Neural cell (in vitro differentiated cells): ENCODE measurements around the gene OTUD3. TPM values are rescaled to one million over a fixed set of nuclear protein-coding genes. Genes with fewer than 3 reads are reported as not detected.

ENCODE experiments used
- H2AFZ ChIP-seq: fragments of 200-600, 300-800 bp; sonication (generic), shearing (Covaris generic); 2 replicates; pipeline ENCODE4 v1.6.0; 2014; ENCODE audit warnings: low read depth, mild to moderate bottlenecking, antibody characterized with exemption, low read length, moderate library complexity
- H3F3A ChIP-seq: fragments of 200-600 bp; shearing (Covaris generic); 2 replicates; pipeline ENCODE4 v1.6.1; 2016; ENCODE audit warnings: mild to moderate bottlenecking, moderate library complexity, mixed read lengths, antibody characterized with exemption, low read length; ENCODE audit not compliant: insufficient read depth, poor library complexity, severe bottlenecking
- H3K27ac ChIP-seq: fragments of 200-600, 300-800 bp; sonication (generic), shearing (Covaris generic); 2 replicates; pipeline ENCODE4 v1.5.1; 2014; ENCODE audit warnings: mild to moderate bottlenecking, low read length, moderate library complexity
- H3K27me3 ChIP-seq: fragments of 300-800, 200-600 bp; sonication (generic), shearing (Covaris generic); 2 replicates; pipeline ENCODE4 v1.6.0; 2014; ENCODE audit warnings: mild to moderate bottlenecking, low read depth, low read length, moderate library complexity; ENCODE audit not compliant: insufficient read depth
- H3K36me3 ChIP-seq: fragments of 300-800, 200-600 bp; sonication (generic), shearing (Covaris generic); 2 replicates; pipeline ENCODE4 v1.5.1; 2014; ENCODE audit warnings: mild to moderate bottlenecking, antibody characterized with exemption, low read length, moderate library complexity; ENCODE audit not compliant: insufficient read depth
- H3K4me2 ChIP-seq: fragments of 300-800, 200-600 bp; sonication (generic), shearing (Covaris generic); 2 replicates; pipeline ENCODE4 v1.6.0; 2014; ENCODE audit warnings: mild to moderate bottlenecking, low read length
- H3K4me3 ChIP-seq: fragments of 300-800, 200-600 bp; sonication (generic), shearing (Covaris generic); 2 replicates; pipeline ENCODE4 v1.5.1; 2014; ENCODE audit warnings: mild to moderate bottlenecking, low read length, moderate library complexity
- H3K79me2 ChIP-seq: fragments of 200-600 bp; shearing (Covaris generic); replicated peaks from 2 replicates; pipeline ENCODE4 v1.6.0; 2014; ENCODE audit warnings: mild to moderate bottlenecking, low read length, moderate library complexity; ENCODE audit not compliant: insufficient read depth
- H3K9ac ChIP-seq: fragments of 300-800, 200-600 bp; sonication (generic), shearing (Covaris generic); 2 replicates; pipeline ENCODE4 v1.6.1; 2016; ENCODE audit warnings: mild to moderate bottlenecking, low read length, mixed read lengths
- H3K9me2 ChIP-seq: fragments of 200-600 bp; shearing (Covaris generic); 2 replicates; pipeline ENCODE4 v1.6.1; 2016; ENCODE audit warnings: mild to moderate bottlenecking, low read length, mixed read lengths; ENCODE audit not compliant: insufficient read depth
- H3K9me3 ChIP-seq: fragments of 200-600, 300-800 bp; sonication (generic), shearing (Covaris generic); 2 replicates; pipeline ENCODE4 v1.6.1; 2016; ENCODE audit warnings: mild to moderate bottlenecking, mixed run types, low read length, moderate library complexity, mixed read lengths
- H4K20me1 ChIP-seq: fragments of 200-600 bp; shearing (Covaris generic); 2 replicates; pipeline ENCODE4 v1.6.1; 2016; ENCODE audit warnings: mild to moderate bottlenecking, mixed run types; ENCODE audit not compliant: insufficient read depth
- CTCF ChIP-seq: fragments of 450-650 bp; IDR thresholded peaks from 2 replicates; pipeline ENCODE4 v1.5.1; 2014; ENCODE audit warnings: antibody characterized with exemption, mild to moderate bottlenecking, moderate library complexity; ENCODE audit not compliant: poor library complexity, severe bottlenecking
- EP300 ChIP-seq: fragments of 450-650 bp; conservative IDR thresholded peaks from 2 replicates; pipeline ENCODE4 v1.6.1; 2014; ENCODE audit warnings: antibody characterized with exemption, mild to moderate bottlenecking, moderate library complexity; ENCODE audit not compliant: poor library complexity, severe bottlenecking
- EZH2 ChIP-seq: fragments of 200-600, 300-800 bp; shearing (Covaris generic), sonication (generic); IDR thresholded peaks from 2 replicates; pipeline ENCODE4 v1.6.1; 2014; ENCODE audit warnings: antibody characterized with exemption, low read length, borderline replicate concordance, mild to moderate bottlenecking; ENCODE audit not compliant: insufficient read depth, poor library complexity, severe bottlenecking
- MXI1 ChIP-seq: fragments of 450-650 bp; conservative IDR thresholded peaks from 2 replicates; pipeline ENCODE4 v1.6.1; 2014; ENCODE audit warnings: antibody characterized with exemption, mild to moderate bottlenecking; ENCODE audit not compliant: poor library complexity, severe bottlenecking
- POLR2AphosphoS5 ChIP-seq: IDR thresholded peaks from 2 replicates; pipeline ENCODE4 v1.6.1; 2012
- RAD21 ChIP-seq: fragments of 450-650 bp; conservative IDR thresholded peaks from 2 replicates; pipeline ENCODE4 v1.6.1; 2014; ENCODE audit warnings: antibody characterized with exemption, mild to moderate bottlenecking, moderate library complexity
- SMC3 ChIP-seq: fragments of 450-650 bp; conservative IDR thresholded peaks from 2 replicates; pipeline ENCODE4 v1.6.1; 2014; ENCODE audit warnings: antibody characterized with exemption, mild to moderate bottlenecking, moderate library complexity; ENCODE audit not compliant: poor library complexity
- TAF1 ChIP-seq: IDR thresholded peaks from 2 replicates; pipeline ENCODE4 v1.6.1; 2012; ENCODE audit warnings: low read depth
- polyA plus RNA-seq: library from polyadenylated mRNA; depleted of rRNA; stranded (reverse); fragments of >200 nt; gene quantifications from 2 replicates; pipeline ENCODE4 v1.2.3, GENCODE V29; 2014
- TF ChIP-seq, protein P1 (sequence below): IDR thresholded peaks from 2 replicates; pipeline ENCODE4 v1.6.1; 2012; ENCODE audit warnings: borderline replicate concordance

Gene OTUD3
- polyA plus RNA-seq, 1 donor from 2014 or later, result 24.0 TPM

- no peaks in the 10 kb centered on the region for H3K9me3 ChIP-seq
- H3K36me3 ChIP-seq, result peaks cover 1% of the 10 kb centered on the region
- no peak overlapping the region for H2AFZ ChIP-seq
- no peak for TF ChIP-seq MXI1
- TF ChIP-seq EZH2, result no peak
- TF ChIP-seq, protein P1, sequence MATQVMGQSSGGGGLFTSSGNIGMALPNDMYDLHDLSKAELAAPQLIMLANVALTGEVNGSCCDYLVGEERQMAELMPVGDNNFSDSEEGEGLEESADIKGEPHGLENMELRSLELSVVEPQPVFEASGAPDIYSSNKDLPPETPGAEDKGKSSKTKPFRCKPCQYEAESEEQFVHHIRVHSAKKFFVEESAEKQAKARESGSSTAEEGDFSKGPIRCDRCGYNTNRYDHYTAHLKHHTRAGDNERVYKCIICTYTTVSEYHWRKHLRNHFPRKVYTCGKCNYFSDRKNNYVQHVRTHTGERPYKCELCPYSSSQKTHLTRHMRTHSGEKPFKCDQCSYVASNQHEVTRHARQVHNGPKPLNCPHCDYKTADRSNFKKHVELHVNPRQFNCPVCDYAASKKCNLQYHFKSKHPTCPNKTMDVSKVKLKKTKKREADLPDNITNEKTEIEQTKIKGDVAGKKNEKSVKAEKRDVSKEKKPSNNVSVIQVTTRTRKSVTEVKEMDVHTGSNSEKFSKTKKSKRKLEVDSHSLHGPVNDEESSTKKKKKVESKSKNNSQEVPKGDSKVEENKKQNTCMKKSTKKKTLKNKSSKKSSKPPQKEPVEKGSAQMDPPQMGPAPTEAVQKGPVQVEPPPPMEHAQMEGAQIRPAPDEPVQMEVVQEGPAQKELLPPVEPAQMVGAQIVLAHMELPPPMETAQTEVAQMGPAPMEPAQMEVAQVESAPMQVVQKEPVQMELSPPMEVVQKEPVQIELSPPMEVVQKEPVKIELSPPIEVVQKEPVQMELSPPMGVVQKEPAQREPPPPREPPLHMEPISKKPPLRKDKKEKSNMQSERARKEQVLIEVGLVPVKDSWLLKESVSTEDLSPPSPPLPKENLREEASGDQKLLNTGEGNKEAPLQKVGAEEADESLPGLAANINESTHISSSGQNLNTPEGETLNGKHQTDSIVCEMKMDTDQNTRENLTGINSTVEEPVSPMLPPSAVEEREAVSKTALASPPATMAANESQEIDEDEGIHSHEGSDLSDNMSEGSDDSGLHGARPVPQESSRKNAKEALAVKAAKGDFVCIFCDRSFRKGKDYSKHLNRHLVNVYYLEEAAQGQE, result no peak
- TF ChIP-seq TAF1, result no peak
- no peak for TF ChIP-seq EP300
- no peak for TF ChIP-seq SMC3
- TF ChIP-seq POLR2AphosphoS5, result no peak
- no peak for TF ChIP-seq CTCF
- no peak for TF ChIP-seq RAD21
- H3K4me2 ChIP-seq, result no peak overlapping the region
- H4K20me1 ChIP-seq, result peaks cover 1% of the 10 kb centered on the region
- no peaks in the 10 kb centered on the region for H3K9me2 ChIP-seq
- no peak overlapping the region for H3K9ac ChIP-seq
- H3F3A ChIP-seq, result no peaks in the 10 kb centered on the region
- H3K4me3 ChIP-seq, result no peak overlapping the region
- H3K79me2 ChIP-seq, result peaks cover 68% of the 10 kb centered on the region
- no peaks in the 10 kb centered on the region for H3K27me3 ChIP-seq
- no peak overlapping the region for H3K27ac ChIP-seq
These were observed 5.9 kb downstream of the OTUD3 start for GRCh38 chr1:19888112-19888511.

- H3K9me2 ChIP-seq, result no peaks in the 10 kb centered on the region
- H3K36me3 ChIP-seq, result peaks cover 14% of the 10 kb centered on the region
- no peak overlapping the region for H3K4me3 ChIP-seq
- TF ChIP-seq CTCF, result no peak
- no peak for TF ChIP-seq TAF1
- TF ChIP-seq EZH2, result no peak
- TF ChIP-seq MXI1, result no peak
- no peak for TF ChIP-seq SMC3
- TF ChIP-seq, protein P1, result no peak
- TF ChIP-seq RAD21, result no peak
- no peak for TF ChIP-seq EP300
- TF ChIP-seq POLR2AphosphoS5, result no peak
- no peak overlapping the region for H3K27ac ChIP-seq
- H3K9ac ChIP-seq, result no peak overlapping the region
- H3K4me2 ChIP-seq, result no peak overlapping the region
- H4K20me1 ChIP-seq, result no peaks in the 10 kb centered on the region
- H3K9me3 ChIP-seq, result no peaks in the 10 kb centered on the region
- peaks cover 61% of the 10 kb centered on the region for H3K79me2 ChIP-seq
- no peak overlapping the region for H2AFZ ChIP-seq
- no peaks in the 10 kb centered on the region for H3K27me3 ChIP-seq
- no peaks in the 10 kb centered on the region for H3F3A ChIP-seq
These were observed 7.5 kb downstream of the OTUD3 start for GRCh38 chr1:19889656-19890055.
